HFFc6 (cell line): ENCODE measurements around the gene TNNT1. TPM values are rescaled to one million over a fixed set of nuclear protein-coding genes. Genes with fewer than 3 reads are reported as not detected.
"Not testable (repeated sequence)": the region's sequence is repeated elsewhere in the genome, so short reads cannot be mapped to it uniquely, and the experiment has no call there.

Experiments
- DNase-seq: peaks from one replicate; pipeline ENCODE4 v3.0.0-alpha.2; 2018
- H3K27ac Mint-ChIP-seq: 2 replicates; pipeline ENCODE4 v1.8.0; 2020; ENCODE audit warnings: mild to moderate bottlenecking, mixed read lengths
- H3K27me3 Mint-ChIP-seq: 2 replicates; pipeline ENCODE4 v1.8.0; 2021; ENCODE audit warnings: mild to moderate bottlenecking, moderate library complexity, mixed read lengths; ENCODE audit not compliant: insufficient read depth
- H3K36me3 Mint-ChIP-seq: 2 replicates; pipeline ENCODE4 v1.8.0; 2021; ENCODE audit warnings: low read depth, mixed read lengths
- H3K4me1 Mint-ChIP-seq: 2 replicates; pipeline ENCODE4 v1.8.0; 2020; ENCODE audit warnings: low read depth, mixed read lengths
- H3K4me3 Mint-ChIP-seq: 2 replicates; pipeline ENCODE4 v1.8.0; 2020; ENCODE audit warnings: mild to moderate bottlenecking, moderate library complexity, mixed read lengths
- H3K9me3 Mint-ChIP-seq: 2 replicates; pipeline ENCODE4 v1.8.0; 2020; ENCODE audit warnings: mild to moderate bottlenecking, mixed read lengths
- CTCF ChIP-seq: fragments of 200-600 bp; sonication (generic); IDR thresholded peaks from 2 replicates; pipeline ENCODE4 v1.5.0; 2021; ENCODE audit warnings: antibody characterized with exemption, mild to moderate bottlenecking
- total RNA-seq, 6 experiments: library from RNA; stranded (reverse); fragmentation: NEBNext Ultra II Directional; extraction: Animal tissue kit (Norgen Biotek cat#: 25700); gene quantifications; 2 replicates in 1 of 6; 3 replicates in 5 of 6; pipeline ENCODE4 v1.2.3, GENCODE V29; 2021

Gene TNNT1
- total RNA-seq, 6 experiments from 2014 or later: 4.1 to 8.8 (median 7.3) TPM

DNA sequence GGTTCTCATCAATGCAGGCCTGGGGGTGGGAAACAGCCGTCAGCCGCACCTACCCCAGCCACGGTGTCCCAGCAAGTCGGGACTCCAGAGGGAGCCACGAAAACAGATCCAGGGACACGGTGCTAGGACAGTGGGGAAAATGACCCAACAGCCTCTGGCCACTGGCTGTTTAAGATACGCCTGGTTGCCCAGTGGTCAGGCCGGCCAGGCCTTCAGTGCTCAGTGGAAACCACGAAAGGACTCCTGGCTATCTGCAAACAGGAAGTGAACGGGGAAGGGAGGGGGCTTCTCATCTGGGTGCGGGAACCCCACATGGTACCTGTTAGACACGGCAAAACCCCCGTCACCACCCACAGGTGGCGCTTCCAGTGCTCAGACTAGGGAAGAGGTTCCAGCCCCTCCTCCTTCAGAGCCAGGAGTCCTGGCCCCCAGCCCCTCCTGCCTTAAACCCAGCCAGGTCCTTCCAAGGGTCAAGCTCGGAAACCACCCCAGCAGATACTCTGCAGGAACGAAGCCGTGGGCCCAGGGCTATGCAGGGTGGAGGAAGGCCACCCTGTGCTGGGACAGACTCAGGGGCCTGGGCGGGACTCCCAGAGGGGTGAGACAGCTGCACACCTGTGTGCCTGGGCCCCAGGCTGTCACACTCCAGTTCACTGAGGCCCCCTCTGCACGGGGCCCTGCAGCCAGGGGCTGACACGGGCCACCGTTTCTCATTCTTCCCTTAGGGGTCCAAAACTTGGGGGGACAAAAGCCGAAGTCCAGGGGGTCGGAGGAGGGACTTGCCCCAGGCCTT lies 36.0 kb downstream of the TNNT1 start:
- H3K27me3 Mint-ChIP-seq: peaks cover 12% of the 10 kb centered on the region
- H3K9me3 Mint-ChIP-seq: no peaks in the 10 kb centered on the region
- peak overlapping the region; percentile 94 for H3K27ac Mint-ChIP-seq
- H3K4me1 Mint-ChIP-seq: peaks cover 29% of the 10 kb centered on the region
- peak; percentile 39 for TF ChIP-seq CTCF
- H3K4me3 Mint-ChIP-seq: 0 out of 2 replicates have a peak overlapping the region, but pooled peaks have one; percentile 73
- peaks cover 23% of the 10 kb centered on the region for H3K36me3 Mint-ChIP-seq
- no peak for DNase-seq

GRCh38 chr19:55112246-55112776 lies 36.7 kb downstream of the TNNT1 start:
- H3K4me3 Mint-ChIP-seq: no peak overlapping the region
- H3K27ac Mint-ChIP-seq: peak overlapping the region; percentile 94; the same call in 1 of the 2 replicates
- no peak for DNase-seq
- H3K36me3 Mint-ChIP-seq: peaks cover 23% of the 10 kb centered on the region
- H3K9me3 Mint-ChIP-seq: no peaks in the 10 kb centered on the region
- no peak for TF ChIP-seq CTCF
- peaks cover 25% of the 10 kb centered on the region for H3K4me1 Mint-ChIP-seq
- peaks cover 12% of the 10 kb centered on the region for H3K27me3 Mint-ChIP-seq

- H3K27ac Mint-ChIP-seq: peak overlapping the region; percentile 47
- H3K27me3 Mint-ChIP-seq: peaks cover 6% of the 10 kb centered on the region
- no peak for TF ChIP-seq CTCF
- H3K36me3 Mint-ChIP-seq: peaks cover 22% of the 10 kb centered on the region
- peaks cover 25% of the 10 kb centered on the region for H3K4me1 Mint-ChIP-seq
- no peak for DNase-seq
- H3K9me3 Mint-ChIP-seq: no peaks in the 10 kb centered on the region
- H3K4me3 Mint-ChIP-seq: no peak overlapping the region
Observed at GRCh38 chr19:55111238-55111831, 37.7 kb downstream of the TNNT1 start.

DNA sequence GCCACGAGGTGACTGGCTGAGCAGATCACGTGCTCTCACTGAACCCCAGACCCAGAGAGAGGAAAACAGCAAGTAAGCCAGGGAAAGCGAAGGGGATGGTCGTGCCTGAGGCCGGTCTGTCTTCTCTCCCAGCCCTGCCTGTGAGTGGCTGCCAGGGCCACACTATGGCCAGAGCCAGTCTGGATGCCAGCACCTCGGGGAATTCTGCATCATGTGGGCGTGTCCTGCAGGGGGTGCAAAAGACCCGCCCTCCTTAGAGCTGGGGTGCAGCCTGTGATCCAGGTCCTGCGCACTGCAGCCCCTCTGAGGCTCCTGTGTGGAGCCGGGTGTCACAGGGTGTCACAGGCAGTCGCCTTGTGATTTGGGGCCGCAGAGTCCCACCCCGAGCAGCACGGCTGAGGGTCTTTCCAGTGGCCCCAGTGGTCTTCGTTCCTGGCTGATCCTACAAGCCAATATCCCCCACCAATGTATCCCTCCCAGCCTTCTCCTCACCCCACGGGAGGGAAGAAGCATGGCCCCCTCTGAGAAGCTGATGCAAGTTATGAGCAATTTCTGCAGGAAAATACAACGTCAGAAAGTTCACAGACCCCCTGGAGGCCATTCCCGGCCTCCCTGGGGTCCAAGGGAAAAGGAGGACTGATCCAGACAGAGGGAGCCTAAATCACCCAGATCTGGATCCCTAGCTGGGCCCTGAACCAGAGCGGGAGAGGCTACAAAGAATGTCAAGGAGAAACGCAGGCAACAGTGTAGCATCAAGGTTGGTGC lies 39.3 kb downstream of the TNNT1 start:
- Mint-ChIP-seq H3K27me3 (peaks cover 4% of the 10 kb centered on the region), H3K4me3 (no peak overlapping the region), H3K4me1 (peaks cover 9% of the 10 kb centered on the region), H3K27ac (peak overlapping the region; percentile 58; the same call in 1 of the 2 replicates), H3K36me3 (peaks cover 28% of the 10 kb centered on the region), H3K9me3 (no peaks in the 10 kb centered on the region)
- no peak for TF ChIP-seq CTCF
- no peak for DNase-seq

DNA sequence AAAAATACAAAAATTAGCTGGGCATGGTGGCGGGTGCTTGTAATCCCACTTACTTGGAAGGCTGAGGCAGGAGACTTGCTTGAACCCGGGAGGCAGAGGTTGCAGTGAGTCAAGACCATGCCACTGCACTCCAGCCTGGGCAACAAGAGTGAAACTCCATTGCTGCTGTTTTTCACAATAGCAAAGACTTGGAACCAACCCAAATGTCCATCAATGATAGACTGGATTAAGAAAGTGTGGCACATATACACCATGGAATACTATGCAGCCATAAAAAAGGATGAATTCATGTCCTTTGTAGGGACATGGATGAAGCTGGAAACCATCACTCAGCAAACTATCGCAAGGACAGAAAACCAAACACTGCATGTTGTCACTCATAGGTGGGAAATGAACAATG lies 41.8 kb downstream of the TNNT1 start:
- H3K36me3 Mint-ChIP-seq: peaks cover 41% of the 10 kb centered on the region
- not testable (repeated sequence) for H3K4me1 Mint-ChIP-seq, H3K4me3 Mint-ChIP-seq, H3K27me3 Mint-ChIP-seq, DNase-seq, H3K27ac Mint-ChIP-seq, H3K9me3 Mint-ChIP-seq
